Smooth muscle cell (in vitro differentiated cells): Measurements from ENCODE around the gene TDRD1. TPM values are rescaled to one million over a fixed set of nuclear protein-coding genes. Genes with fewer than 3 reads are reported as not detected.

ENCODE experiments used
- DNase-seq: peaks from one replicate; lab custom pipeline; 2025; ENCODE audit not compliant: unreplicated experiment; lab: John Stamatoyannopoulos, UW
- H2AFZ ChIP-seq: fragments of 200-600 bp; sonication (generic); 2 replicates; pipeline ENCODE4 v1.6.0; 2016; ENCODE audit warnings: antibody characterized with exemption, low read depth, mild to moderate bottlenecking
- H3F3A ChIP-seq: fragments of 200-600 bp; sonication (generic); 2 replicates; pipeline ENCODE4 v1.6.0; 2017; ENCODE audit warnings: antibody characterized with exemption, low read depth
- H3K27ac ChIP-seq: fragments of 200-600 bp; sonication (generic); 2 replicates; pipeline ENCODE4 v1.5.1; 2016; ENCODE audit warnings: low read depth, mild to moderate bottlenecking
- H3K27me3 ChIP-seq: fragments of 200-600 bp; sonication (generic); 2 replicates; pipeline ENCODE4 v1.6.1; 2016; ENCODE audit warnings: low read depth, mild to moderate bottlenecking
- H3K36me3 ChIP-seq: fragments of 200-600 bp; sonication (generic); 2 replicates; pipeline ENCODE4 v1.5.1; 2016; ENCODE audit warnings: low read depth
- H3K4me1 ChIP-seq: fragments of 200-600 bp; sonication (generic); 2 replicates; pipeline ENCODE4 v1.5.1; 2016; ENCODE audit warnings: low read depth
- H3K4me2 ChIP-seq: fragments of 200-600 bp; sonication (generic); 2 replicates; pipeline ENCODE4 v1.6.0; 2016; ENCODE audit warnings: mild to moderate bottlenecking
- H3K4me3 ChIP-seq: fragments of 200-600 bp; sonication (generic); 2 replicates; pipeline ENCODE4 v1.5.1; 2016; ENCODE audit warnings: mild to moderate bottlenecking
- H3K79me2 ChIP-seq: fragments of 200-600 bp; sonication (generic); 2 replicates; pipeline ENCODE4 v1.6.0; 2016; ENCODE audit warnings: low read depth, mild to moderate bottlenecking
- H3K9ac ChIP-seq: fragments of 200-600 bp; sonication (generic); 2 replicates; pipeline ENCODE4 v1.6.0; 2016; ENCODE audit warnings: low read depth
- H3K9me3 ChIP-seq: fragments of 200-600 bp; sonication (generic); replicated peaks from 2 replicates; pipeline ENCODE4 v1.5.1; 2016; ENCODE audit warnings: low read depth
- H4K20me1 ChIP-seq: fragments of 200-600 bp; sonication (generic); 2 replicates; pipeline ENCODE4 v1.6.0; 2016; ENCODE audit warnings: low read depth
- WGBS: methylation state at CpG from one replicate; pipeline ENCODE4 v1.1.7; 2016; ENCODE audit warnings: low lambda C conversion rate; 5-methylcytosine and 5-hydroxymethylcytosine counted together
- polyA plus RNA-seq: library from polyadenylated mRNA; unstranded; fragments of >200 nt; fragmentation: Nextera tagmentation; extraction: Ambion mirVana; gene quantifications from 2 replicates; pipeline ENCODE4 v1.2.1, GENCODE V29; 2016
- total RNA-seq: library from RNA; depleted of rRNA; stranded (reverse); fragments of >200 nt; gene quantifications from 2 replicates; pipeline ENCODE4 v1.2.3, GENCODE V29; 2014
- TF ChIP-seq, protein P1 (sequence below): fragments of 200-600 bp; sonication (generic); IDR thresholded peaks from 2 replicates; pipeline ENCODE4 v1.5.1; 2017; ENCODE audit warnings: borderline replicate concordance, mild to moderate bottlenecking, antibody characterized with exemption; ENCODE audit not compliant: insufficient read depth, poor library complexity, severe bottlenecking

Gene TDRD1
- total and polyA plus RNA-seq, 2 experiments from 2014 or later: not detected

GRCh38 chr10:114274616-114275453 is 95.7 kb downstream of the TDRD1 start:
- H2AFZ ChIP-seq: no peak overlapping the region
- H3K9ac ChIP-seq: no peak overlapping the region
- H3K79me2 ChIP-seq: no peaks in the 10 kb centered on the region
- H4K20me1 ChIP-seq: no peaks in the 10 kb centered on the region
- no peak overlapping the region for H3K27ac ChIP-seq
- no peak overlapping the region for H3K4me3 ChIP-seq
- H3K9me3 ChIP-seq: no peaks in the 10 kb centered on the region
- no peaks in the 10 kb centered on the region for H3K27me3 ChIP-seq
- H3F3A ChIP-seq: peaks cover 10% of the 10 kb centered on the region
- H3K4me1 ChIP-seq: no peaks in the 10 kb centered on the region
- 94% methylated on average over 16 of the region's 16 CpGs for WGBS
- DNase-seq: no peak
- H3K36me3 ChIP-seq: no peaks in the 10 kb centered on the region
- H3K4me2 ChIP-seq: no peak overlapping the region
- TF ChIP-seq, protein P1, sequence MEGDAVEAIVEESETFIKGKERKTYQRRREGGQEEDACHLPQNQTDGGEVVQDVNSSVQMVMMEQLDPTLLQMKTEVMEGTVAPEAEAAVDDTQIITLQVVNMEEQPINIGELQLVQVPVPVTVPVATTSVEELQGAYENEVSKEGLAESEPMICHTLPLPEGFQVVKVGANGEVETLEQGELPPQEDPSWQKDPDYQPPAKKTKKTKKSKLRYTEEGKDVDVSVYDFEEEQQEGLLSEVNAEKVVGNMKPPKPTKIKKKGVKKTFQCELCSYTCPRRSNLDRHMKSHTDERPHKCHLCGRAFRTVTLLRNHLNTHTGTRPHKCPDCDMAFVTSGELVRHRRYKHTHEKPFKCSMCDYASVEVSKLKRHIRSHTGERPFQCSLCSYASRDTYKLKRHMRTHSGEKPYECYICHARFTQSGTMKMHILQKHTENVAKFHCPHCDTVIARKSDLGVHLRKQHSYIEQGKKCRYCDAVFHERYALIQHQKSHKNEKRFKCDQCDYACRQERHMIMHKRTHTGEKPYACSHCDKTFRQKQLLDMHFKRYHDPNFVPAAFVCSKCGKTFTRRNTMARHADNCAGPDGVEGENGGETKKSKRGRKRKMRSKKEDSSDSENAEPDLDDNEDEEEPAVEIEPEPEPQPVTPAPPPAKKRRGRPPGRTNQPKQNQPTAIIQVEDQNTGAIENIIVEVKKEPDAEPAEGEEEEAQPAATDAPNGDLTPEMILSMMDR: no peak

DNA sequence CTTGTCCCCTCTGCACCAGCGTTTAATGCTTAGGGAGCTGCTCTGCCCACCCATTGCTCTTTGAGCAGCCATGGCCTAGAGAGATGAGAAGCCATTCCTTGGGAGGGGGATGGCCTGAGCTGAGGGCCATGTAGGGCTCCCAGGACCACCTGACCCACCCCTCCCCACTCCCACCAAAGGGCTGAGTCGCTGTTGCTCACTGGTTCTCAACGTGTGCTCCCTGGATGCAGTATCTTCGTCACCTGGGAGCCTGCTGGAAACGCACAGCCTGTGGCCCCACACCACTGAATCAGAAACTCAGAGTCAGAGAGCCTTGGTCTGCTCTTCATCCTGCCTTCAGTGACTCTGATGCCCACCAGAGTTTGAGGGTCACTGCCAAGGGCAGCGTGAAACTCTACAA is 96.9 kb downstream of the TDRD1 start:
- TF ChIP-seq, protein P1: no peak

DNA sequence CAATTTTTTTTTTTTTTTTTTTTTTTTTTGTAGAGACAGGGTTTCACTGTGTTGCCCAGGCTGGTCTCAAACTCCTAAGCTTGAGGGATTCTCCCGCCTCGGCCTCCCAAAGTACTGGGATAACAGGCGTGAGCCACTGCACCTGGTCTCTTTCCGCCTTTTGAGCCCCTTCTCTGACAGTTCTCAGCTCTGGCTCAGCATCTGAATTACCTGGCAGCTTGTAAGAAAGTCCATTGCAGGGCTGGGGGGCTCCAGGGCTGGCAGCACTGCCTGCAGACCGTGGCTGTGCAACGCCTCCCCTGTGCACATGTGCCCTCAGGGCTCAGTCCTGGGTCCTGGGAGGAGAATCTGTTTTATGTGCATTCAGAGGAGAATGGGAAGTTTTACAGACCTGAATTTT is 97.5 kb downstream of the TDRD1 start:
- H3K9me3 ChIP-seq: no peaks in the 10 kb centered on the region
- WGBS: 92% methylated on average over 6 of the region's 6 CpGs
- no peak overlapping the region for H3K27ac ChIP-seq
- H3K4me2 ChIP-seq: no peak overlapping the region
- TF ChIP-seq, protein P1: no peak
- H2AFZ ChIP-seq: no peak overlapping the region
- H3K9ac ChIP-seq: no peak overlapping the region
- H3K27me3 ChIP-seq: no peaks in the 10 kb centered on the region
- no peaks in the 10 kb centered on the region for H3K79me2 ChIP-seq
- DNase-seq: no peak
- H3K4me3 ChIP-seq: no peak overlapping the region
- no peaks in the 10 kb centered on the region for H3K4me1 ChIP-seq
- no peaks in the 10 kb centered on the region for H3F3A ChIP-seq
- no peaks in the 10 kb centered on the region for H4K20me1 ChIP-seq
- no peaks in the 10 kb centered on the region for H3K36me3 ChIP-seq

More for the DNA sequence above, 96.9 kb downstream of the TDRD1 start:
- no peak overlapping the region for H2AFZ ChIP-seq
- no peaks in the 10 kb centered on the region for H3K36me3 ChIP-seq
- 86% methylated on average over 6 of the region's 6 CpGs for WGBS
- H4K20me1 ChIP-seq: no peaks in the 10 kb centered on the region
- H3K9me3 ChIP-seq: no peaks in the 10 kb centered on the region
- H3F3A ChIP-seq: peaks cover 5% of the 10 kb centered on the region
- DNase-seq: no peak
- no peak overlapping the region for H3K4me2 ChIP-seq
- no peak overlapping the region for H3K9ac ChIP-seq
- H3K79me2 ChIP-seq: no peaks in the 10 kb centered on the region
- no peak overlapping the region for H3K27ac ChIP-seq
- no peak overlapping the region for H3K4me3 ChIP-seq
- H3K4me1 ChIP-seq: no peaks in the 10 kb centered on the region
- no peaks in the 10 kb centered on the region for H3K27me3 ChIP-seq
